ENCODE data around the gene RFT1.

Gene RFT1

DNA sequence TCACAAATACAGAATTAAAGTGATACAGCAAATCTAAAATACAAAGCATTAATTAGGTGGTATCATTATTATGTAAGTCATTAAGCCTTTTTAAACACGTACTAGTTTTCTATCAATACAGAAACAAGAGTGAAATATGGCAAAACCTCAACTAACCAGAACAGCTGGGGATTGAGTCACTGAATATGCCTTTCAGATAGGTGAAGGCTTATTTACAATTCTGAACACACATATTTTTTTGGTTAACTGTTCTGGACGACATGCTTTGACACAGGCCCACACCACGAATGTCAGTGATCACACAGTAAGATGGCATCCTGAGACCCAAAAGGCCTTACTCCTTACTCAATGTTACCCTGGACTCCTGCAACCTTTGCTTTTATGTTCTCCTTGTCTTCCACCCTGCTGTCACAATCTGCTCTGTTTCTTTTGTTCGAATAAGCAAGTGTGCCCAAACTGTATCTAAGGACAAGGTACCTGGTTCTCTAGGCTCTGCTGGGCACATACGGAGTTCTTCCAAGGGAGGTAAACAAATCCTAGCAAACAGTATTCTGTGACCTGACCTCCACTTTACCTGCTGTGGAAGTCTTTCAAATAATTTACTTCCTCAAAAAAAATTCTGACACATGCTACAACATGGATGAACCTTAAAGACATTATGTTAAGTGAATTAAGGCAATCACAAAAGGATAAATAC lies 91.4 kb downstream of the RFT1 start:
- ChIA-PET CTCF (no interaction called here), POLR2A (no interaction called here)
- Histone ChIP-seq H3K36me3 (ENCODE audit: control insufficient read depth in 2 of 2, insufficient read depth in 1 of 2, low read length in 2 of 2) (no peaks in the 10 kb centered on the region; a peak in 1 of 3 replicates), H3K4me1 (ENCODE audit: control insufficient read depth, insufficient read depth, low read length) (peaks cover 4% of the 10 kb centered on the region), H3K27ac (ENCODE audit: extremely low read depth, low read depth, low read length) (no peak overlapping the region), H3K4me3 (ENCODE audit: low read depth, low read length) (no peak overlapping the region), H3K9me3 (ENCODE audit: control insufficient read depth, insufficient read depth, low read depth, low read length) (no peaks in the 10 kb centered on the region)
- TF ChIP-seq ZBTB17 (tag by site-specific recombination; IDR thresholded peaks at IDR 0.05) (no peak), ZNF629 (tag by site-specific recombination; IDR thresholded peaks at IDR 0.05) (no peak)
